Breast epithelium (tissue), 4 donors: ENCODE results near the gene TTC4. TPM values are rescaled to one million over a fixed set of nuclear protein-coding genes. Genes with fewer than 3 reads are reported as not detected.

Experiments used
- DNase-seq, 2 donors: peaks; one replicate each; pipeline ENCODE4 v3.0.0-alpha.2; 2019; ENCODE audit warnings: low spot score in 2 of 2
- H3K27ac ChIP-seq, 2 donors: fragments of 200-600 bp; sonication (generic) in 1 of 2; one replicate each; pipeline ENCODE4 v1.5.1; 2016 to 2019; ENCODE audit warnings: mild to moderate bottlenecking in 1 of 2
- H3K27me3 ChIP-seq, 2 donors: fragments of 200-600 bp; sonication (generic) in 1 of 2; one replicate each; pipeline versions ENCODE4 v1.5.1 to v1.6.0; 2017 to 2019; ENCODE audit warnings: control low read depth in 1 of 2, mild to moderate bottlenecking in 1 of 2
- H3K36me3 ChIP-seq: fragments of 200-600 bp; one replicate; pipeline ENCODE4 v1.5.1; 2019
- H3K4me1 ChIP-seq, 2 donors: fragments of 200-600 bp; sonication (generic); one replicate each; pipeline ENCODE4 v1.5.1; 2016 to 2019; ENCODE audit warnings: control low read depth in 1 of 2
- H3K4me3 ChIP-seq, 3 donors: fragments of 200-600 bp; sonication (generic); 1 replicate in 2 of 3; 2 replicates in 1 of 3; pipeline ENCODE4 v1.5.1; 2016 to 2019; ENCODE audit warnings: mild to moderate bottlenecking in 3 of 3, moderate library complexity in 2 of 3
- H3K9me3 ChIP-seq, 2 donors: fragments of 200-600 bp; sonication (generic) in 1 of 2; one replicate each; pipeline ENCODE4 v1.5.1; 2016 to 2019; ENCODE audit warnings: control low read depth in 1 of 2
- POLR2A ChIP-seq: fragments of 450-650 bp; IDR thresholded peaks from one replicate; pipeline ENCODE4 v1.6.1; 2016; ENCODE audit warnings: antibody characterized with exemption, mild to moderate bottlenecking, moderate library complexity
- POLR2AphosphoS5 ChIP-seq, 3 donors: sonication (generic); formaldehyde crosslinking; IDR thresholded peaks; one replicate each; pipeline ENCODE4 v1.6.1; 2017; ENCODE audit warnings: antibody characterized with exemption in 3 of 3
- intact Hi-C: fragments of 100-400 bp; cut with DNase I; formaldehyde crosslinking; loops from one replicate; pipeline ENCODE4 v1.15.1; 2023; ENCODE audit warnings: low total_unique reads
- total RNA-seq, 3 donors: library from RNA; depleted of rRNA; stranded (reverse); fragments of >200 nt; gene quantifications; one replicate each; pipeline ENCODE4 v1.1.0, GENCODE V29; 2016
- TF ChIP-seq, protein P1 (sequence below), 3 donors: fragments of 450-650 bp; IDR thresholded peaks; one replicate each; pipeline ENCODE4 v1.5.1; 2016 to 2017; ENCODE audit warnings: antibody characterized with exemption in 3 of 3, mild to moderate bottlenecking in 3 of 3, moderate library complexity in 3 of 3

TTC4 gene
- total RNA-seq, 3 donors from 2014 or later = 18.2 to 33.8 (median 26.9) TPM

DNA sequence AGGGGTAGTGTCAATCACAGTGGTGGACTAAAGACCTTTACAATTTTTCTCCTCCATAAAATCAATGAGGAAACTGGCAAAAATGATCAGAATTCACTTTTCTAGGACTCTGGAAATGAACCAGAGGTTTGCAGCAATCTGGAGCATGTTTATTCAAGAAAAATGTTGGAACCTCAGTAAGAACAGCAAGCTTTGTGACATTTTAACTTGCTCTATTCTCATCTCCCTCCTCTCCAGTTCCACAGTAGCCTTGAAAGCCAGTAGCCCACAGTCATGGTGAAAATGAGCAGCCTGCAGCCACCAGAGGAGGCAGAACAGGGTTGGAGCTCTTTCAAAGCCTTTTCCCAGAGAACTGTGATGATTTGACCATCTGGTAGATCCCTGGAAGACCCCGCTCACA is 9.1 kb downstream of the TTC4 start:
- Histone ChIP-seq H3K36me3 (peaks cover 8% of the 10 kb centered on the region), H3K27ac (no peak overlapping the region), H3K4me3 (no peak overlapping the region), H3K9me3 (no peaks in the 10 kb centered on the region), H3K4me1 (no peaks in the 10 kb centered on the region), H3K27me3 (no peaks in the 10 kb centered on the region)
- DNase-seq = no peak
- no peak for TF ChIP-seq POLR2AphosphoS5 (IDR thresholded peaks at IDR 0.05)
- TF ChIP-seq POLR2A = no peak
- TF ChIP-seq, protein P1, sequence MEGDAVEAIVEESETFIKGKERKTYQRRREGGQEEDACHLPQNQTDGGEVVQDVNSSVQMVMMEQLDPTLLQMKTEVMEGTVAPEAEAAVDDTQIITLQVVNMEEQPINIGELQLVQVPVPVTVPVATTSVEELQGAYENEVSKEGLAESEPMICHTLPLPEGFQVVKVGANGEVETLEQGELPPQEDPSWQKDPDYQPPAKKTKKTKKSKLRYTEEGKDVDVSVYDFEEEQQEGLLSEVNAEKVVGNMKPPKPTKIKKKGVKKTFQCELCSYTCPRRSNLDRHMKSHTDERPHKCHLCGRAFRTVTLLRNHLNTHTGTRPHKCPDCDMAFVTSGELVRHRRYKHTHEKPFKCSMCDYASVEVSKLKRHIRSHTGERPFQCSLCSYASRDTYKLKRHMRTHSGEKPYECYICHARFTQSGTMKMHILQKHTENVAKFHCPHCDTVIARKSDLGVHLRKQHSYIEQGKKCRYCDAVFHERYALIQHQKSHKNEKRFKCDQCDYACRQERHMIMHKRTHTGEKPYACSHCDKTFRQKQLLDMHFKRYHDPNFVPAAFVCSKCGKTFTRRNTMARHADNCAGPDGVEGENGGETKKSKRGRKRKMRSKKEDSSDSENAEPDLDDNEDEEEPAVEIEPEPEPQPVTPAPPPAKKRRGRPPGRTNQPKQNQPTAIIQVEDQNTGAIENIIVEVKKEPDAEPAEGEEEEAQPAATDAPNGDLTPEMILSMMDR (IDR thresholded peaks at IDR 0.05) = no peak
- intact Hi-C loops = no loop called here

DNA sequence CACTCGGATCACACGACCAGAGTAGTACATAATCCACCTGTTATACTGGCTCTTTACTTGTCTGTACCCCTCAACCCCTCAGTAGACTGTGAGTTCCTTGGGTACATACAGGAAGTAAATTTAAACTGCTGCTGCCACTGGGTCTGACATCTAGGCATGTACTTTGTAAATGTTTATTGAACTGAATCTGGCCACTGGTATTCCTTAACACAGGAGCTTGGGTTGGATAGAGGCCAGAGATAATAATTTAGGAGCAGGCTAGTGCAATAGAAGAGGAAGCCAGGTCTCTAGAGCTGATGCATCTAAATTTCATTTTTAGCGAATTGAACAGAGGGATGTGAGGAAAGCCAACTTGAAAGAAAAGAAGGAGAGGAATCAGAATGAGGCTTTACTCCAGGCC is 12.4 kb downstream of the TTC4 start:
- intact Hi-C loops = no loop called here
- Histone ChIP-seq H3K4me1 (no peaks in the 10 kb centered on the region), H3K9me3 (no peaks in the 10 kb centered on the region), H3K27ac (no peak overlapping the region), H3K4me3 (no peak overlapping the region), H3K27me3 (no peaks in the 10 kb centered on the region), H3K36me3 (peaks cover 8% of the 10 kb centered on the region)
- no peak for DNase-seq
- TF ChIP-seq POLR2A (no peak), POLR2AphosphoS5 (IDR thresholded peaks at IDR 0.05) (no peak)
- TF ChIP-seq, protein P1 (IDR thresholded peaks at IDR 0.05) = no peak

- Histone ChIP-seq H3K4me1 (no peaks in the 10 kb centered on the region), H3K36me3 (peaks cover 5% of the 10 kb centered on the region), H3K9me3 (no peaks in the 10 kb centered on the region), H3K4me3 (no peak overlapping the region), H3K27me3 (no peaks in the 10 kb centered on the region), H3K27ac (no peak overlapping the region)
- no peak for DNase-seq
- intact Hi-C loops = no loop called here
- no peak for TF ChIP-seq POLR2A
- TF ChIP-seq, protein P1 (IDR thresholded peaks at IDR 0.05) = no peak
Observed at GRCh38 chr1:54736685-54737084, 21.0 kb downstream of the TTC4 start.

DNA sequence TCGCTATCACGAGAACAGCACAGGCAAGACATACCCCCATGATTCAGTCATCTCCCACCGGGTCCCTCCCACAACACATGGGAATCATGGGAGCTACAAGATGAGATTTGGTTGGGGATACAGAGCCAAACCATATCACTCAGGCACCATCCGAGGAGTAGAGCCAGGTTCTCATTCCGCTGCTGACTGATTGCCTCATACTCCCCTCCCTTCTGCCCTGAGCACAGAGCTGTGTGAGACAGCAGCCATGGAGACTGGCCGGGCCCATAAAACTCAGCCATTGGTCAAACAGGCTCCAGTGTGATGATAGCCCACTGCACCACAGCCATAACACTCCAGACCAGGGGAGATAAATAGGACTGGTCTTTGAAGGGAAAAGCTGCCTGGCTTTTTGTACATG is 22.6 kb downstream of the TTC4 start:
- peaks cover 5% of the 10 kb centered on the region for H3K36me3 ChIP-seq
- no peak for DNase-seq
- TF ChIP-seq POLR2AphosphoS5 (IDR thresholded peaks at IDR 0.05) = no peak
- no peak for TF ChIP-seq POLR2A
- TF ChIP-seq, protein P1 (IDR thresholded peaks at IDR 0.05) = no peak

GRCh38 chr1:54741531-54741930 is 25.9 kb downstream of the TTC4 start:
- Histone ChIP-seq H3K4me3 (no peak overlapping the region), H3K36me3 (peaks cover 5% of the 10 kb centered on the region), H3K27ac (no peak overlapping the region), H3K27me3 (no peaks in the 10 kb centered on the region), H3K9me3 (no peaks in the 10 kb centered on the region), H3K4me1 (no peaks in the 10 kb centered on the region)
- intact Hi-C loops = no loop called here
- TF ChIP-seq, protein P1 (IDR thresholded peaks at IDR 0.05) = no peak
- TF ChIP-seq POLR2AphosphoS5 (IDR thresholded peaks at IDR 0.05) (no peak), POLR2A (no peak)
- DNase-seq = no peak

More for the DNA sequence above, 22.6 kb downstream of the TTC4 start:
- Histone ChIP-seq H3K4me3 (no peak overlapping the region), H3K9me3 (no peaks in the 10 kb centered on the region), H3K4me1 (no peaks in the 10 kb centered on the region), H3K27me3 (no peaks in the 10 kb centered on the region), H3K27ac (no peak overlapping the region)
- intact Hi-C loops = no loop called here
